WI38 (cell line): ENCODE data around the gene SBNO2.

ENCODE experiments used
- H3K4me3 ChIP-seq: 2 replicates; pipeline ENCODE4 v1.5.1; 2011; ENCODE audit warnings: low read depth, mild to moderate bottlenecking, control low read depth, low read length
- CTCF ChIP-seq: IDR thresholded peaks from 2 replicates; pipeline ENCODE4 v1.5.1; 2012; ENCODE audit warnings: low read depth, mild to moderate bottlenecking, control low read depth, low read length

Gene SBNO2

GRCh38 chr19:1169921-1170885 lies 3.9 kb downstream of the SBNO2 start:
- no peak overlapping the region for H3K4me3 ChIP-seq
- TF ChIP-seq CTCF: no peak

- H3K4me3 ChIP-seq: peak overlapping the region; percentile 56
- no peak for TF ChIP-seq CTCF
These were observed 4.7 kb downstream of the SBNO2 start for GRCh38 chr19:1169411-1169791.

GRCh38 chr19:1168572-1169410 lies 5.3 kb downstream of the SBNO2 start:
- no peak for TF ChIP-seq CTCF
- H3K4me3 ChIP-seq: peak overlapping the region; percentile 56

GRCh38 chr19:1167687-1168571 lies 6.1 kb downstream of the SBNO2 start:
- H3K4me3 ChIP-seq: peak overlapping the region; percentile 56
- TF ChIP-seq CTCF: no peak

- no peak for TF ChIP-seq CTCF
- no peak overlapping the region for H3K4me3 ChIP-seq
These were observed 7.0 kb downstream of the SBNO2 start for GRCh38 chr19:1166872-1167573.

- no peak for TF ChIP-seq CTCF
- H3K4me3 ChIP-seq: no peak overlapping the region
These were observed 9.2 kb downstream of the SBNO2 start for GRCh38 chr19:1164684-1165531.
